Fibroblast of gingiva (primary cell): Measurements from ENCODE around the gene PTPRN2.
"Not testable (repeated sequence)": the region's sequence is repeated elsewhere in the genome, so short reads cannot be mapped to it uniquely, and the experiment has no call there.

Source experiments
- DNase-seq: peaks from one replicate; pipeline ENCODE4 v3.0.0-alpha.2; 2011; ENCODE audit warnings: low read depth

Gene PTPRN2

GRCh38 chr7:158295966-158296797 is 291.4 kb downstream of the PTPRN2 start:
- no peak for DNase-seq

- not testable (repeated sequence) for DNase-seq
Observed at GRCh38 chr7:158294468-158295215, 293.0 kb downstream of the PTPRN2 start.

GRCh38 chr7:158292948-158293347 is 294.7 kb downstream of the PTPRN2 start:
- DNase-seq, result no peak

GRCh38 chr7:158291998-158292397 is 295.6 kb downstream of the PTPRN2 start:
- DNase-seq, result no peak

- no peak for DNase-seq
Observed at GRCh38 chr7:158289761-158290523, 297.7 kb downstream of the PTPRN2 start.

GRCh38 chr7:158289231-158289630 is 298.4 kb downstream of the PTPRN2 start:
- no peak for DNase-seq

- DNase-seq, result no peak
Observed at GRCh38 chr7:158286210-158286609, 301.4 kb downstream of the PTPRN2 start.

- no peak for DNase-seq
Observed at GRCh38 chr7:158285383-158285770, 302.2 kb downstream of the PTPRN2 start.

GRCh38 chr7:158284617-158285382 is 302.8 kb downstream of the PTPRN2 start:
- DNase-seq, result no peak

- no peak for DNase-seq
Observed at GRCh38 chr7:158284121-158284520, 303.5 kb downstream of the PTPRN2 start.

GRCh38 chr7:158283016-158283974 is 304.3 kb downstream of the PTPRN2 start:
- no peak for DNase-seq

GRCh38 chr7:158282461-158283001 is 305.1 kb downstream of the PTPRN2 start:
- no peak for DNase-seq

GRCh38 chr7:158281441-158281840 is 306.2 kb downstream of the PTPRN2 start:
- DNase-seq, result no peak

- DNase-seq, result no peak
Observed at GRCh38 chr7:158280448-158281144, 307.0 kb downstream of the PTPRN2 start.

GRCh38 chr7:158279539-158280447 is 307.8 kb downstream of the PTPRN2 start:
- DNase-seq, result no peak

GRCh38 chr7:158278745-158279320 is 308.8 kb downstream of the PTPRN2 start:
- no peak for DNase-seq

- no peak for DNase-seq
Observed at GRCh38 chr7:158277219-158278141, 310.1 kb downstream of the PTPRN2 start.
